GM12878 (cell line): ENCODE measurements around the gene TIPIN. TPM values are rescaled to one million over a fixed set of nuclear protein-coding genes. Genes with fewer than 3 reads are reported as not detected.
A peak's percentile ranks its signal among the peaks of the same experiment; 100 is the strongest.

ENCODE experiments used
- ATF3 ChIP-seq: IDR thresholded peaks from 2 replicates; pipeline ENCODE4 v1.6.1; 2011; ENCODE audit warnings: low read depth, mild to moderate bottlenecking, low read length, moderate library complexity, borderline replicate concordance; ENCODE audit errors: extremely low read depth
- CEBPZ ChIP-seq: fragments of 150-350 bp; IDR thresholded peaks from 2 replicates; pipeline ENCODE4 v1.6.1; 2016; ENCODE audit warnings: low read depth, low read length
- CHD2 ChIP-seq: IDR thresholded peaks from 2 replicates; pipeline ENCODE4 v1.6.1; 2011; ENCODE audit warnings: low read depth, low read length, improper control_type of control experiment, borderline replicate concordance
- CUX1 ChIP-seq: IDR thresholded peaks from 2 replicates; pipeline ENCODE4 v1.6.1; 2012; ENCODE audit warnings: improper control_type of control experiment, low read depth, low read length; ENCODE audit not compliant: insufficient replicate concordance
- E4F1 ChIP-seq: fragments of 450-650 bp; IDR thresholded peaks from 2 replicates; pipeline ENCODE4 v1.6.1; 2018; ENCODE audit warnings: borderline replicate concordance, mild to moderate bottlenecking; ENCODE audit not compliant: partially characterized antibody
- HCFC1 ChIP-seq: fragments of 150-350 bp; IDR thresholded peaks from 2 replicates; pipeline ENCODE4 v1.6.1; 2014; ENCODE audit warnings: low read length
- HDGF ChIP-seq: fragments of 450-650 bp; IDR thresholded peaks from 2 replicates; pipeline ENCODE4 v1.6.1; 2016; ENCODE audit warnings: antibody characterized with exemption
- JUNB ChIP-seq: IDR thresholded peaks from 2 replicates; pipeline ENCODE4 v1.6.1; 2016; ENCODE audit warnings: antibody characterized with exemption, mild to moderate bottlenecking
- KAT2A ChIP-seq: conservative IDR thresholded peaks from 2 replicates; pipeline ENCODE4 v1.6.1; 2011; ENCODE audit warnings: low read depth, low read length; ENCODE audit not compliant: control insufficient read depth
- KDM1A ChIP-seq: fragments of 200-600 bp; sonication (generic); IDR thresholded peaks from 2 replicates; pipeline ENCODE4 v1.6.1; 2016; ENCODE audit warnings: borderline replicate concordance
- SIX5 ChIP-seq: IDR thresholded peaks from 2 replicates; pipeline ENCODE4 v1.6.1; 2011; ENCODE audit warnings: mild to moderate bottlenecking, low read depth, low read length, moderate library complexity; ENCODE audit not compliant: severe bottlenecking
- SKIL ChIP-seq: fragments of 450-650 bp; IDR thresholded peaks from 2 replicates; pipeline ENCODE4 v1.6.1; 2017; ENCODE audit warnings: mild to moderate bottlenecking, low read depth, inconsistent platforms; ENCODE audit not compliant: poor library complexity, severe bottlenecking
- ZNF24 ChIP-seq: fragments of 450-650 bp; IDR thresholded peaks from 2 replicates; pipeline ENCODE4 v1.6.1; 2017; ENCODE audit warnings: antibody characterized with exemption, mild to moderate bottlenecking
- polyA plus RNA-seq, 11 experiments: library from polyadenylated mRNA; depleted of rRNA in 4 of 11; unstranded in 6 of 11; stranded (reverse) in 5 of 11; fragments of >200 nt; fragmentation: Nextera tagmentation in 4 of 11; fragmentation: Illumina TruSeq in 1 of 11; extraction: Ambion mirVana in 4 of 11; extraction: Trizol in 1 of 11; gene quantifications; 1 replicate in 1 of 11; 2 replicates in 10 of 11; pipeline versions ENCODE4 v1.2.1 to v1.2.3, GENCODE V29; 2011 to 2016; ENCODE audit warnings: inconsistent platforms in 2 of 11, missing spikeins in 2 of 11, low read depth in 1 of 11
- total RNA-seq, 4 experiments: library from RNA; depleted of rRNA in 3 of 4; stranded (reverse); fragments of >200 nt in 3 of 4; fragmentation: Illumina TruSeq in 1 of 4; extraction: Trizol in 1 of 4; gene quantifications; 2 replicates each; pipeline versions ENCODE4 v1.2.1 to v1.2.3, GENCODE V29; 2013 to 2021

TIPIN gene
- total and polyA plus RNA-seq, 10 of the 15 experiments (the other 5 are each of a cell fraction or from before 2014, with no cell fraction given), result 21.1 to 69.2 (median 47.0) TPM

- TF ChIP-seq HCFC1 (no peak), KAT2A (no peak), SKIL (no peak), CHD2 (peak; percentile 100), ATF3 (no peak), E4F1 (peak; percentile 17), SIX5 (peak; percentile 37), HDGF (0 out of 2 replicates have a peak, but pooled peaks have one; percentile 22), CEBPZ (no peak), CUX1 (no peak), KDM1A (no peak), ZNF24 (no peak), JUNB (no peak)
Observed at GRCh38 chr15:66356359-66357236, at the start of gene TIPIN (continued).
